ENCODE results near the gene RABEPK.

- TF ChIP-seq CTCF (conservative IDR thresholded peaks at IDR 0.05; ENCODE audit: low read depth, low read length) (no peak), EZH2 (IDR thresholded peaks at IDR 0.05; ENCODE audit: borderline replicate concordance, low read depth, low read length, poor library complexity, severe bottlenecking) (no peak)
Observed at GRCh38 chr9:125151730-125152129, 48.6 kb upstream of the RABEPK start.

Data from A673 (cell line).